Prostate gland (tissue), 2 donors: ENCODE measurements around the gene DNAJC1. TPM values are rescaled to one million over a fixed set of nuclear protein-coding genes. Genes with fewer than 3 reads are reported as not detected.

Experiments used
- DNase-seq: peaks from one replicate; pipeline ENCODE4 v3.0.0-alpha.2; 2019; ENCODE audit warnings: low spot score
- H3K27ac ChIP-seq, 2 donors: fragments of 200-600 bp; sonication (generic); 2 replicates each; pipeline ENCODE4 v1.5.1; 2017 to 2019
- H3K27me3 ChIP-seq: fragments of 200-600 bp; sonication (generic); replicated peaks from 2 replicates; pipeline ENCODE4 v1.5.1; 2019; ENCODE audit not compliant: insufficient read depth
- H3K36me3 ChIP-seq, 2 donors: fragments of 200-600 bp; sonication (generic); 1 replicate in 1 of 2; 2 replicates in 1 of 2; pipeline versions ENCODE4 v1.5.1 to v1.8.1; 2017 to 2019
- H3K4me1 ChIP-seq: fragments of 200-600 bp; sonication (generic); replicated peaks from 2 replicates; pipeline ENCODE4 v1.5.1; 2019
- H3K4me3 ChIP-seq, 2 donors: fragments of 200-600 bp; sonication (generic); 2 replicates each; pipeline ENCODE4 v1.5.1; 2017 to 2019
- H3K9me3 ChIP-seq: fragments of 200-600 bp; sonication (generic); 2 replicates; pipeline ENCODE4 v1.5.1; 2017
- CTCF ChIP-seq, 4 experiments: fragments of 200-600 bp in 2 of 4; fragments of 450-650 bp in 2 of 4; sonication (generic) in 2 of 4; IDR thresholded peaks; 1 replicate in 3 of 4; 2 replicates in 1 of 4; pipeline ENCODE4 v1.5.1; 2016 to 2019; ENCODE audit warnings: antibody characterized with exemption in 4 of 4, mild to moderate bottlenecking in 2 of 4, moderate library complexity in 2 of 4
- POLR2A ChIP-seq: fragments of 450-650 bp; IDR thresholded peaks from one replicate; pipeline ENCODE4 v1.6.1; 2016; ENCODE audit warnings: antibody characterized with exemption, mild to moderate bottlenecking
- POLR2AphosphoS5 ChIP-seq: sonication (generic); formaldehyde crosslinking; IDR thresholded peaks from one replicate; pipeline ENCODE4 v1.6.1; 2017; ENCODE audit warnings: antibody characterized with exemption
- WGBS: methylation state at CpG from one replicate; pipeline ENCODE4 v1.1.5; 2018; 5-methylcytosine and 5-hydroxymethylcytosine counted together
- intact Hi-C: fragments of 100-400 bp; cut with DNase I; formaldehyde crosslinking; loops from one replicate; pipeline ENCODE4 v1.14.2; 2022
- total RNA-seq, 2 donors: library from RNA; depleted of rRNA; stranded (reverse); fragments of >200 nt; gene quantifications; one replicate each; pipeline ENCODE4 v1.1.0, GENCODE V29; 2016

DNAJC1 gene
- total RNA-seq, 2 donors from 2014 or later: 62.8 to 89.3 TPM

- Histone ChIP-seq H3K4me1 (no peaks in the 10 kb centered on the region), H3K4me3 (no peak overlapping the region), H3K36me3 (no peaks in the 10 kb centered on the region), H3K27me3 (no peaks in the 10 kb centered on the region), H3K9me3 (no peaks in the 10 kb centered on the region), H3K27ac (no peak overlapping the region)
- intact Hi-C loops: no loop called here
- 88% methylated on average over 5 of the region's 5 CpGs for WGBS
- no peak for TF ChIP-seq POLR2AphosphoS5
- no peak for TF ChIP-seq CTCF (IDR thresholded peaks at IDR 0.05)
- TF ChIP-seq POLR2A: no peak
- DNase-seq: no peak
These were observed 103.8 kb downstream of the DNAJC1 start for GRCh38 chr10:21899736-21900135.

- TF ChIP-seq POLR2AphosphoS5: no peak
- TF ChIP-seq POLR2A: no peak
- TF ChIP-seq CTCF (IDR thresholded peaks at IDR 0.05): no peak
- WGBS: 100% methylated on average over 1 of the region's 1 CpG
- H3K4me1 ChIP-seq: no peaks in the 10 kb centered on the region
- no peaks in the 10 kb centered on the region for H3K36me3 ChIP-seq
- H3K4me3 ChIP-seq: no peak overlapping the region
- no peaks in the 10 kb centered on the region for H3K27me3 ChIP-seq
- no peaks in the 10 kb centered on the region for H3K9me3 ChIP-seq
- intact Hi-C loops: no loop called here
- DNase-seq: no peak
- no peak overlapping the region for H3K27ac ChIP-seq
These were observed 107.6 kb downstream of the DNAJC1 start for GRCh38 chr10:21895932-21896331.

DNA sequence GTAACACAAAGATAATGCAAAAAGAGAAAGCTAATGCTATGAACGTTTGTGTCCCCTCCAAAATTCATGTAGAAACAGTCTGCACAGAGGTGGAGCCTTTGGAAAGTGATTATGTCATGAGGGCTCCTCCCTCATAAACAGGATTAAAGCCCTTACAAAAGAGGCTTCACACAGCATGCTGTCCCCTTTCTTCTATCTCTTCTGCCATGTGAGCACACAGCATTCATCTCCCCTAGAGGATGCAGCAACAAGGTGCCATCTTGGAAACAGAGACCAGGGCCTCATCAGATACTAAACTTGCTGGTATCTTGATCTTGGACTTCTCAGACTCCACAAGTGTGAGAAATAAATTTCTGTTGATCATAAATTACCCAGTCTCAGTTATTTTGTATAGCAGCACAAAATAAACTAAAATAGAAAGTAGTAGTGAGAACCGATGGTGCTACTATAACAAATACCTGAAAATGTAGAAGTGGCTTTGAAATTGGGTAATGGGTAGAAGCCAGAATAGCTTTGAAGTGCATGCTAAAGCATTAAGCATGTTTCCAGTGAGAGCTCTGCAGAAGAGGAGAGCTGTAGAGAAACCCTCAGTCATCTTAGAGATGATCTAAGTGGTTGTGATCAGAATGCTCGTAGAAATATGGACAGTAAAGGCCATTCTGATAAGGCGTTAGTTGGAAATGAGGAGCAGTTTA, 108.7 kb downstream of the DNAJC1 start:
- Histone ChIP-seq H3K36me3 (no peaks in the 10 kb centered on the region), H3K4me1 (no peaks in the 10 kb centered on the region), H3K4me3 (no peak overlapping the region), H3K27ac (no peak overlapping the region), H3K9me3 (no peaks in the 10 kb centered on the region), H3K27me3 (no peaks in the 10 kb centered on the region)
- intact Hi-C loops: no loop called here
- TF ChIP-seq POLR2AphosphoS5: no peak
- no peak for TF ChIP-seq POLR2A
- no peak for TF ChIP-seq CTCF (IDR thresholded peaks at IDR 0.05)
- 89% methylated on average over 4 of the region's 4 CpGs for WGBS
- DNase-seq: no peak

DNA sequence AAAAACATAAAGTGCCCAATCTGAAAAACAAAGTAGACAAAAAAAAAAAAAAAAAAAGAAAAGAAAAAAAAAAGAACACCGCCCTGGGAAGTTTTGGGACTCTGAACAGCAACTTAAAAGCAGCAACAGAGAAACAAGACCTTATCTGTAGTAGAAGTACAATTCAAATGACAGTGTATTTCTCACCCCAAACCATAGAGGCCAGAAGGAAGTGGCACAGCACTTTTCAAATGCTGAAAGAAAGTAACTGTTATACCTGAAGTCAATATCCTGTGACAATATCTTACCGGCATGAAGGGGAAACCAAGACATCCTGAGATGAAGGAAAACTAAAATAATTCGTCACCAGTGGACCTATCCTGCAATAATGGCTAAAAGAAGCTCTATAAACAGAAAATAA, 112.1 kb downstream of the DNAJC1 start:
- no peak for DNase-seq
- Histone ChIP-seq H3K36me3 (no peaks in the 10 kb centered on the region), H3K4me1 (no peaks in the 10 kb centered on the region), H3K9me3 (no peaks in the 10 kb centered on the region), H3K4me3 (no peak overlapping the region), H3K27me3 (no peaks in the 10 kb centered on the region), H3K27ac (no peak overlapping the region)
- 89% methylated on average over 3 of the region's 3 CpGs for WGBS
- intact Hi-C loops: no loop called here
- TF ChIP-seq POLR2A: no peak
- no peak for TF ChIP-seq CTCF (IDR thresholded peaks at IDR 0.05)
- no peak for TF ChIP-seq POLR2AphosphoS5

DNA sequence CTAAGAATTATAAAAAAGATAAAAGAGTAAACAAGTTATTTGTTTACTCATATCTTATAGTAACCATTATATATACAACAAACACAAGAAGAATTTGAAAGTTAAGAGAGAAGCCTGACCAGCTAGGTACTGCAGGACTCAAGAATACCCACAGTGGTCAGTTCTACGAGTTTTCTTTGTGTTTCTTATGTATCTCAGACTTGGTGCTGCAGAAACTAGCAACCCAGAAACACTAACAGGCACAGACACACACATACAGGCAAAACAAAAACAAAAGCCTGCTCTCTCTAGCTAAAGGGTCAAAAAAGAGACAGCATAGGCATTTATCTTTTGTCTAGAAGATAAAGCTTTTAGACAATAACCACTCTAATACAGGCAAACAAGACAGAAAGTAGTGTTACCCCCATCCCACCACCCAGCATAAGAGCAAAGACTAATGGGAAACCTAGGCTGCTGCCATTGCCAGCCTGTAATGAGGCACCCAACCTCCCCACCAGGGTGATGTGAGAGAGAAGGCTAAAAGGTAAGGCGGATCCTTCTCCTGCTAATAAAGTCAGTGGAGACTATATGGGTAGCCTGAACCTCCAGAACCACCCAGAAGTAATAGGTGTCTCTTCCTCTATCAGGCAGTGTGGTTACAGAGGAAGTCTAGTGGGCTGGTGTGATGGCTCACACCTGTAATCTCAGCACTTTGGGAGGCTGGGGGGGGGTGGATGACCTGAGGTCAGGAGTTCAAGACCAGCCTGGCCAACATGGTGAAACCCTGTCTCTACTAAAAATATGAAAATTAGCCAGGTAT, 113.9 kb downstream of the DNAJC1 start:
- no peak for TF ChIP-seq POLR2AphosphoS5
- H3K36me3 ChIP-seq: no peaks in the 10 kb centered on the region
- intact Hi-C loops: no loop called here
- no peaks in the 10 kb centered on the region for H3K9me3 ChIP-seq
- 88% methylated on average over 2 of the region's 2 CpGs for WGBS
- H3K27me3 ChIP-seq: no peaks in the 10 kb centered on the region
- no peaks in the 10 kb centered on the region for H3K4me1 ChIP-seq
- no peak overlapping the region for H3K27ac ChIP-seq
- no peak overlapping the region for H3K4me3 ChIP-seq
- DNase-seq: no peak
